ENCODE results near the gene MPPE1.

The MPPE1 gene

GRCh38 chr18:11877497-11878135, 30.5 kb downstream of the MPPE1 start:
- Histone ChIP-seq H3K9ac (ENCODE audit: low read length) (no peak overlapping the region), H4K5ac (ENCODE audit: low read length) (no peak overlapping the region), H3K4me3 (ENCODE audit: low read length) (no peak overlapping the region), H3K56ac (ENCODE audit: low read length) (no peak overlapping the region), H3K36me3 (ENCODE audit: control insufficient read depth, insufficient read depth, low read length) (peaks cover 1% of the 10 kb centered on the region), H2BK120ac (ENCODE audit: low read depth, low read length) (no peak overlapping the region), H2AK5ac (ENCODE audit: low read length) (no peak overlapping the region), H2BK5ac (ENCODE audit: low read length) (no peak overlapping the region), H3K4me1 (ENCODE audit: control insufficient read depth, low read depth, low read length) (no peaks in the 10 kb centered on the region), H3K79me1 (ENCODE audit: low read length) (no peaks in the 10 kb centered on the region), H3K4ac (ENCODE audit: low read depth, low read length) (no peak overlapping the region), H3K4me2 (ENCODE audit: low read length) (no peak overlapping the region), H3K18ac (ENCODE audit: low read length) (no peak overlapping the region), H2BK15ac (replicated peaks; ENCODE audit: low read depth) (no peak overlapping the region), H4K8ac (ENCODE audit: low read depth, low read length) (no peak overlapping the region), H3K27ac (ENCODE audit: low read depth, low read length) (no peak overlapping the region), H3K79me2 (ENCODE audit: control insufficient read depth, insufficient read depth, low read length) (no peaks in the 10 kb centered on the region), H3K23ac (ENCODE audit: low read length) (no peak overlapping the region), H3K27me3 (ENCODE audit: insufficient read depth, low read length, poor library complexity) (no peaks in the 10 kb centered on the region)
- WGBS (ENCODE audit: extremely low coverage, insufficient coverage, low lambda C conversion rate), result no CpG with 5 or more reads among the region's 10 CpGs
- DNase-seq, result no peak

GRCh38 chr18:11874676-11875075, 33.4 kb downstream of the MPPE1 start:
- Histone ChIP-seq H3K27ac (ENCODE audit: low read depth, low read length) (no peak overlapping the region), H3K79me2 (ENCODE audit: control insufficient read depth, insufficient read depth, low read length) (no peaks in the 10 kb centered on the region), H3K4me1 (ENCODE audit: control insufficient read depth, low read depth, low read length) (no peaks in the 10 kb centered on the region), H4K8ac (ENCODE audit: low read depth, low read length) (no peak overlapping the region), H2BK120ac (ENCODE audit: low read depth, low read length) (no peak overlapping the region), H3K9ac (ENCODE audit: low read length) (no peak overlapping the region), H2BK5ac (ENCODE audit: low read length) (no peak overlapping the region), H3K27me3 (ENCODE audit: insufficient read depth, low read length, poor library complexity) (no peaks in the 10 kb centered on the region), H3K23ac (ENCODE audit: low read length) (no peak overlapping the region), H3K4me2 (ENCODE audit: low read length) (no peak overlapping the region), H2BK15ac (replicated peaks; ENCODE audit: low read depth) (no peak overlapping the region), H3K79me1 (ENCODE audit: low read length) (no peaks in the 10 kb centered on the region), H3K4ac (ENCODE audit: low read depth, low read length) (no peak overlapping the region), H3K18ac (ENCODE audit: low read length) (no peak overlapping the region), H3K36me3 (ENCODE audit: control insufficient read depth, insufficient read depth, low read length) (peaks cover 1% of the 10 kb centered on the region), H2AK5ac (ENCODE audit: low read length) (no peak overlapping the region), H4K5ac (ENCODE audit: low read length) (no peak overlapping the region), H3K56ac (ENCODE audit: low read length) (no peak overlapping the region), H3K4me3 (ENCODE audit: low read length) (no peak overlapping the region)
- no CpG with 5 or more reads among the region's 8 CpGs for WGBS (ENCODE audit: extremely low coverage, insufficient coverage, low lambda C conversion rate)
- DNase-seq, result no peak

- Histone ChIP-seq H3K4me3 (ENCODE audit: low read length) (no peak overlapping the region), H3K27me3 (ENCODE audit: insufficient read depth, low read length, poor library complexity) (no peaks in the 10 kb centered on the region), H3K79me2 (ENCODE audit: control insufficient read depth, insufficient read depth, low read length) (no peaks in the 10 kb centered on the region), H3K79me1 (ENCODE audit: low read length) (no peaks in the 10 kb centered on the region), H2BK120ac (ENCODE audit: low read depth, low read length) (no peak overlapping the region), H3K56ac (ENCODE audit: low read length) (no peak overlapping the region), H2BK15ac (replicated peaks; ENCODE audit: low read depth) (no peak overlapping the region), H3K36me3 (ENCODE audit: control insufficient read depth, insufficient read depth, low read length) (peaks cover 2% of the 10 kb centered on the region), H2AK5ac (ENCODE audit: low read length) (no peak overlapping the region), H3K18ac (ENCODE audit: low read length) (no peak overlapping the region), H3K4ac (ENCODE audit: low read depth, low read length) (no peak overlapping the region), H3K23ac (ENCODE audit: low read length) (no peak overlapping the region), H3K4me2 (ENCODE audit: low read length) (no peak overlapping the region), H3K27ac (ENCODE audit: low read depth, low read length) (no peak overlapping the region), H3K4me1 (ENCODE audit: control insufficient read depth, low read depth, low read length) (no peaks in the 10 kb centered on the region), H3K9ac (ENCODE audit: low read length) (no peak overlapping the region), H2BK5ac (ENCODE audit: low read length) (no peak overlapping the region), H4K5ac (ENCODE audit: low read length) (no peak overlapping the region), H4K8ac (ENCODE audit: low read depth, low read length) (no peak overlapping the region)
- DNase-seq, result no peak
- WGBS (ENCODE audit: extremely low coverage, insufficient coverage, low lambda C conversion rate), result no CpG with 5 or more reads among the region's 15 CpGs
These were observed 34.3 kb downstream of the MPPE1 start for GRCh38 chr18:11873670-11874340.

GRCh38 chr18:11872479-11873136, 35.5 kb downstream of the MPPE1 start:
- no peak overlapping the region for H2BK120ac ChIP-seq (ENCODE audit: low read depth, low read length)
- peak; percentile 56 for DNase-seq
- no CpG with 5 or more reads among the region's 13 CpGs for WGBS (ENCODE audit: extremely low coverage, insufficient coverage, low lambda C conversion rate)

GRCh38 chr18:11871501-11871900, 36.6 kb downstream of the MPPE1 start:
- H3K18ac ChIP-seq (ENCODE audit: low read length), result no peak overlapping the region
- H2AK5ac ChIP-seq (ENCODE audit: low read length), result no peak overlapping the region
- no peak overlapping the region for H3K27ac ChIP-seq (ENCODE audit: low read depth, low read length)
- H3K79me2 ChIP-seq (ENCODE audit: control insufficient read depth, insufficient read depth, low read length), result no peaks in the 10 kb centered on the region
- no peak overlapping the region for H4K8ac ChIP-seq (ENCODE audit: low read depth, low read length)
- no peak overlapping the region for H4K5ac ChIP-seq (ENCODE audit: low read length)
- H3K9ac ChIP-seq (ENCODE audit: low read length), result no peak overlapping the region
- H2BK120ac ChIP-seq (ENCODE audit: low read depth, low read length), result no peak overlapping the region
- no peak overlapping the region for H3K4me3 ChIP-seq (ENCODE audit: low read length)
- no peak overlapping the region for H2BK5ac ChIP-seq (ENCODE audit: low read length)
- no peak overlapping the region for H3K56ac ChIP-seq (ENCODE audit: low read length)
- H3K36me3 ChIP-seq (ENCODE audit: control insufficient read depth, insufficient read depth, low read length), result peaks cover 3% of the 10 kb centered on the region
- WGBS (ENCODE audit: extremely low coverage, insufficient coverage, low lambda C conversion rate), result no CpG with 5 or more reads among the region's 5 CpGs
- H3K4ac ChIP-seq (ENCODE audit: low read depth, low read length), result no peak overlapping the region
- H3K4me2 ChIP-seq (ENCODE audit: low read length), result no peak overlapping the region
- DNase-seq, result no peak
- no peak overlapping the region for H2BK15ac ChIP-seq (replicated peaks; ENCODE audit: low read depth)
- H3K23ac ChIP-seq (ENCODE audit: low read length), result no peak overlapping the region
- H3K4me1 ChIP-seq (ENCODE audit: control insufficient read depth, low read depth, low read length), result no peaks in the 10 kb centered on the region
- H3K27me3 ChIP-seq (ENCODE audit: insufficient read depth, low read length, poor library complexity), result no peaks in the 10 kb centered on the region
- H3K79me1 ChIP-seq (ENCODE audit: low read length), result no peaks in the 10 kb centered on the region

More at GRCh38 chr18:11872479-11873136, 35.5 kb downstream of the MPPE1 start:
- Histone ChIP-seq H3K23ac (ENCODE audit: low read length) (no peak overlapping the region), H2BK15ac (replicated peaks; ENCODE audit: low read depth) (no peak overlapping the region), H4K8ac (ENCODE audit: low read depth, low read length) (no peak overlapping the region), H3K4ac (ENCODE audit: low read depth, low read length) (no peak overlapping the region), H3K18ac (ENCODE audit: low read length) (no peak overlapping the region), H3K27ac (ENCODE audit: low read depth, low read length) (no peak overlapping the region), H3K4me1 (ENCODE audit: control insufficient read depth, low read depth, low read length) (no peaks in the 10 kb centered on the region), H4K5ac (ENCODE audit: low read length) (no peak overlapping the region), H3K27me3 (ENCODE audit: insufficient read depth, low read length, poor library complexity) (no peaks in the 10 kb centered on the region), H3K36me3 (ENCODE audit: control insufficient read depth, insufficient read depth, low read length) (peaks cover 5% of the 10 kb centered on the region), H3K4me2 (ENCODE audit: low read length) (no peak overlapping the region), H3K56ac (ENCODE audit: low read length) (no peak overlapping the region), H3K79me1 (ENCODE audit: low read length) (no peaks in the 10 kb centered on the region), H2AK5ac (ENCODE audit: low read length) (no peak overlapping the region), H3K4me3 (ENCODE audit: low read length) (no peak overlapping the region), H3K79me2 (ENCODE audit: control insufficient read depth, insufficient read depth, low read length) (no peaks in the 10 kb centered on the region), H2BK5ac (ENCODE audit: low read length) (no peak overlapping the region), H3K9ac (ENCODE audit: low read length) (no peak overlapping the region)
